Fibroblast of lung (primary cell): ENCODE data around the gene STARD10. TPM values are rescaled to one million over a fixed set of nuclear protein-coding genes. Genes with fewer than 3 reads are reported as not detected.
A peak's percentile ranks its signal among the peaks of the same experiment; 100 is the strongest.

ENCODE experiments used
- DNase-seq, 2 donors: peaks; one replicate each; pipeline versions ENCODE4 v3.0.0 to v3.0.0-alpha.2; 2010; ENCODE audit warnings: low read depth in 2 of 2
- H2AFZ ChIP-seq: 2 replicates; pipeline ENCODE4 v1.5.1; 2012; ENCODE audit warnings: low read length, control low read depth, inconsistent platforms
- H3K27ac ChIP-seq: 2 replicates; pipeline ENCODE4 v1.5.1; 2011; ENCODE audit warnings: low read length, control low read depth; ENCODE audit not compliant: insufficient read depth
- H3K27me3 ChIP-seq: 2 replicates; pipeline ENCODE4 v1.5.1; 2011; ENCODE audit warnings: mild to moderate bottlenecking, low read length; ENCODE audit not compliant: control insufficient read depth, insufficient read depth
- H3K36me3 ChIP-seq: 2 replicates; pipeline ENCODE4 v1.5.1; 2011; ENCODE audit warnings: low read length; ENCODE audit not compliant: control insufficient read depth, insufficient read depth
- H3K4me1 ChIP-seq: 2 replicates; pipeline ENCODE4 v1.5.1; 2011; ENCODE audit warnings: low read length; ENCODE audit not compliant: control insufficient read depth, insufficient read depth; ENCODE audit errors: extremely low read depth
- H3K4me2 ChIP-seq: 2 replicates; pipeline ENCODE4 v1.5.1; 2011; ENCODE audit warnings: low read length, control low read depth; ENCODE audit not compliant: insufficient read depth; ENCODE audit errors: extremely low read depth
- H3K4me3 ChIP-seq, 4 experiments: fragments of 200-600 bp in 1 of 4; sonication (generic) in 1 of 4; replicated peaks in 1 of 4; 2 replicates each; pipeline ENCODE4 v1.5.1; 2011 to 2016; ENCODE audit warnings: low read length in 4 of 4, low read depth in 3 of 4, mild to moderate bottlenecking in 3 of 4, control low read depth in 2 of 4, inconsistent platforms in 1 of 4, mixed read lengths in 1 of 4; ENCODE audit not compliant: insufficient read depth in 1 of 4; ENCODE audit errors: control extremely low read depth in 1 of 4
- H3K79me2 ChIP-seq: 2 replicates; pipeline ENCODE4 v1.5.1; 2012; ENCODE audit warnings: mild to moderate bottlenecking, low read length, inconsistent platforms; ENCODE audit not compliant: control insufficient read depth, insufficient read depth
- H3K9ac ChIP-seq: 2 replicates; pipeline ENCODE4 v1.5.1; 2011; ENCODE audit warnings: mild to moderate bottlenecking, low read length, control low read depth; ENCODE audit not compliant: insufficient read depth
- H3K9me3 ChIP-seq: 2 replicates; pipeline ENCODE4 v1.5.1; 2012; ENCODE audit warnings: low read depth, low read length; ENCODE audit not compliant: control insufficient read depth, insufficient read depth
- H4K20me1 ChIP-seq: 2 replicates; pipeline ENCODE4 v1.5.1; 2011; ENCODE audit warnings: low read length; ENCODE audit not compliant: control insufficient read depth, insufficient read depth; ENCODE audit errors: extremely low read depth
- EZH2 ChIP-seq: IDR thresholded peaks from 2 replicates; pipeline ENCODE4 v1.5.1; 2012; ENCODE audit warnings: low read length, control low read depth, mild to moderate bottlenecking; ENCODE audit errors: missing control alignments
- polyA plus RNA-seq, 2 donors: library from polyadenylated mRNA; depleted of rRNA in 1 of 2; stranded (reverse) in 1 of 2; unstranded in 1 of 2; fragments of >200 nt; gene quantifications; 2 replicates each; pipeline ENCODE4 v1.2.1, GENCODE V29; 2011 to 2012; ENCODE audit warnings: missing spikeins in 1 of 2
- total RNA-seq: library from RNA; depleted of rRNA; stranded (reverse); fragments of >200 nt; gene quantifications from 2 replicates; pipeline ENCODE4 v1.2.1, GENCODE V29; 2014
- TF ChIP-seq, protein P1 (sequence below), 2 donors: IDR thresholded peaks in 1 of 2; conservative IDR thresholded peaks in 1 of 2; 1 replicate in 1 of 2; 2 replicates in 1 of 2; pipeline ENCODE4 v1.5.1; 2011 to 2012; ENCODE audit warnings: low read length in 2 of 2, control low read depth in 1 of 2, inconsistent platforms in 1 of 2, low read depth in 1 of 2, mild to moderate bottlenecking in 1 of 2

Gene STARD10
- total and polyA plus RNA-seq, 2 donors (not counting 1 experiment from before 2014, with no cell fraction given): 20.7 to 32.0 TPM

DNA sequence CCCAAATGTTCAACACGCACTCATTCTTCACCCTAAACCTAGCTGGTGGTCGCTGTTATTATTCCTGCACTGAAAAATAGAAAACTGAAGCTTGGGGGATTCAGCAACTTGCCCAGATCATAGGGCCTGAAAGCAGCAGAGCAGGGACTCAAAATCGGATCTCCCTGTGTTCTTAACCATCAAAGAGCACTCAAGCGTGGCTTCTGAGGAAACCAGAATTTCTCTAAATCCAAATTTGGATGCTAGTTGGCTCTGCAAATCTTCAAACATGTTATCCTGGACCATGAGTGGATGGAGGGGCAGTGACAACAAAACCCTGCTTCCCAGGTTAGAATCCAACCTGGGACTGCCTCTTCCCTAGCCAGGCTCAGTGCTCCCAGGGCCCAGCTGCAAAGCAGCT is 30.0 kb downstream of the STARD10 start:
- Histone ChIP-seq H3K9me3 (no peaks in the 10 kb centered on the region), H3K79me2 (no peaks in the 10 kb centered on the region), H3K4me3 (no peak overlapping the region), H3K27ac (no peak overlapping the region), H3K9ac (no peak overlapping the region), H3K4me1 (peaks cover under 1% of the 10 kb centered on the region), H2AFZ (no peak overlapping the region), H3K36me3 (no peaks in the 10 kb centered on the region), H3K4me2 (no peak overlapping the region), H3K27me3 (no peaks in the 10 kb centered on the region), H4K20me1 (no peaks in the 10 kb centered on the region)
- TF ChIP-seq, protein P1, sequence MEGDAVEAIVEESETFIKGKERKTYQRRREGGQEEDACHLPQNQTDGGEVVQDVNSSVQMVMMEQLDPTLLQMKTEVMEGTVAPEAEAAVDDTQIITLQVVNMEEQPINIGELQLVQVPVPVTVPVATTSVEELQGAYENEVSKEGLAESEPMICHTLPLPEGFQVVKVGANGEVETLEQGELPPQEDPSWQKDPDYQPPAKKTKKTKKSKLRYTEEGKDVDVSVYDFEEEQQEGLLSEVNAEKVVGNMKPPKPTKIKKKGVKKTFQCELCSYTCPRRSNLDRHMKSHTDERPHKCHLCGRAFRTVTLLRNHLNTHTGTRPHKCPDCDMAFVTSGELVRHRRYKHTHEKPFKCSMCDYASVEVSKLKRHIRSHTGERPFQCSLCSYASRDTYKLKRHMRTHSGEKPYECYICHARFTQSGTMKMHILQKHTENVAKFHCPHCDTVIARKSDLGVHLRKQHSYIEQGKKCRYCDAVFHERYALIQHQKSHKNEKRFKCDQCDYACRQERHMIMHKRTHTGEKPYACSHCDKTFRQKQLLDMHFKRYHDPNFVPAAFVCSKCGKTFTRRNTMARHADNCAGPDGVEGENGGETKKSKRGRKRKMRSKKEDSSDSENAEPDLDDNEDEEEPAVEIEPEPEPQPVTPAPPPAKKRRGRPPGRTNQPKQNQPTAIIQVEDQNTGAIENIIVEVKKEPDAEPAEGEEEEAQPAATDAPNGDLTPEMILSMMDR (conservative IDR thresholded peaks at IDR 0.05 in 1 of 2, IDR thresholded peaks at IDR 0.05 in 1 of 2; ENCODE audit: low read depth in 1 of 2, low read length in 2 of 2): no peak
- no peak for TF ChIP-seq EZH2
- DNase-seq: no peak

DNA sequence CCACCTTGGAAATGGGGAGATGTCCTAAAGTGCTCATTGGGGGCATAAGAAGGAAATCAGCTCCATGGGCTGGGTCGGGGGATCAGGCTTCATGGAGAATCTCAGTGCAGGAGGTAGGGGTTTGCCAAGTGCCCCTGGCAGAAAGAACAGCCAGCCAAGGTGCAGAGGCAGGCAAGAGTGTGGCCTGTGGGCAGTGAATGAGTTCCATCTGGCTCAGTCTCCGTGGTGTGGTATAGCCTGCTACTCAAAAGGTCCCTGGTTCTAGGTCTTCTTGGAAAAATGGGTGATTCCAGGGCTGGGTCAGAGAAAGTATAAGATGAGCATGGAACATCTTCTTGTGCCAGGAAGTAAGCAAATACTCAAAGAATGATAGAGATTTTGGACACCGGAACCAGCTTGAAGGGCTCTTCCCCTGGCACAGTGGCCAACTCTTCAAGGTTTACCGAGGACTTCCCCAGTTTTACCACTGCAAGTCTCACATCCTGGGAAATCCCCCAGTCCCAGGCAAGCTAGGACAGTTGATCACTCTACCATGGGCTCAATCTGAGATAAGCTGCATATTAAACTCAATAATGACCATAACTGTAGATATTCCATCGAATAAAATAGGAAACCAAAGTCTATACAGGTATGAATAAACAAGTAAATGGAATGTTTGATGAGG is 31.1 kb downstream of the STARD10 start:
- Histone ChIP-seq H4K20me1 (no peaks in the 10 kb centered on the region), H3K79me2 (no peaks in the 10 kb centered on the region), H3K36me3 (no peaks in the 10 kb centered on the region), H3K27ac (no peak overlapping the region), H3K9ac (no peak overlapping the region), H3K27me3 (no peaks in the 10 kb centered on the region), H3K4me1 (peaks cover 8% of the 10 kb centered on the region), H3K4me3 (no peak overlapping the region), H3K9me3 (no peaks in the 10 kb centered on the region), H2AFZ (no peak overlapping the region), H3K4me2 (no peak overlapping the region)
- no peak for DNase-seq
- TF ChIP-seq EZH2: no peak
- TF ChIP-seq, protein P1 (conservative IDR thresholded peaks at IDR 0.05 in 1 of 2, IDR thresholded peaks at IDR 0.05 in 1 of 2; ENCODE audit: low read depth in 1 of 2, low read length in 2 of 2): no peak

DNA sequence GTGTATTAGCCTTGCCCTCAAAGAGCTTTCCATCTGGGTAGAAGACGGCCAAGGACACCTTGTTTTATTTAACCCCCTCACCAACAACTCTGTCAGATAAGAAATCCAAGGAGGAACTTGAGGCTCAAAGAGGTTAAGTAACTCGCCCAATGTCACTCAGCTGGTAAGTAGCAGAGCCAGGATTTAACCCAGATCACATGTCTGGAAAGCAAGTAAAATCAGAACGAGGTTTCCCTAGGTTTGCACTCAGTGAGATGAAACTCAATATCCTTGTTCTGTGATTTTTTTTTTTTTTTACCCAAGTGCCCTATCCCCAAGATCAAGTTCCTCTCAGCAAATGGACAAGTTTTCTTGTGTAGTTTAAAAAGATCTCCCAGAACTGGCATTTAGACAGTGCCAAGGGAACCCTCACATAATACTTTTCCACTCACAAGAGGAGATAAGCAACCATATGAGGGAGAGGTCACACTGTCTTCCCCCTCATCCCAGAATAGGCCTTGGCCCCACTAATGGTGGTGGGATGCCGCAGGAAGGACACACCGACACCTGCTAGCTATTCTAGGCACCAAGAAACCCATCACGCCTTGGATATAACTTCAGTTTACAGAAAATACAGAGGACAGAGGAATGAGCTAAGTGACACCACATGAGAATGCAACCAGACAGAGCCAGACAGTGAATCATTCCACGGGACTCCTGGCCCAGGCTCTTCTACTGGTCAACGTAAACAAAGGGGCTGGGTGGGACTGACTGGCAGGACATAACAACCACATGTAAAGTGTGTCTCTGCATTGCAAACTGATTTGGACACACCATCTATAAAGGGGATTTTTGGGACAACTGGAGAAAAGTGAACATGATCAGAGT is 33.1 kb downstream of the STARD10 start:
- no peaks in the 10 kb centered on the region for H4K20me1 ChIP-seq
- peak; percentile 72 to 87 for DNase-seq
- H3K27me3 ChIP-seq: no peaks in the 10 kb centered on the region
- H3K4me3 ChIP-seq: no peak overlapping the region
- no peak overlapping the region for H3K27ac ChIP-seq
- H3K36me3 ChIP-seq: no peaks in the 10 kb centered on the region
- no peak overlapping the region for H2AFZ ChIP-seq
- H3K9ac ChIP-seq: no peak overlapping the region
- no peaks in the 10 kb centered on the region for H3K79me2 ChIP-seq
- no peak for TF ChIP-seq EZH2
- TF ChIP-seq, protein P1 (conservative IDR thresholded peaks at IDR 0.05 in 1 of 2, IDR thresholded peaks at IDR 0.05 in 1 of 2; ENCODE audit: low read depth in 1 of 2, low read length in 2 of 2): no peak
- H3K4me1 ChIP-seq: peaks cover 8% of the 10 kb centered on the region
- H3K4me2 ChIP-seq: no peak overlapping the region
- H3K9me3 ChIP-seq: no peaks in the 10 kb centered on the region
